Stimulated activated CD8-positive, alpha-beta memory T cell treated with anti-CD3 and anti-CD28 coated beads, Interleukin-4, amount 100 ng/mL, for 24 hours (primary cell): ENCODE results near the gene PLA2G4D.

Experiments
- DNase-seq: peaks from one replicate; pipeline ENCODE4 v3.0.0-alpha.2; 2020; ENCODE audit warnings: low read depth

PLA2G4D gene

DNA sequence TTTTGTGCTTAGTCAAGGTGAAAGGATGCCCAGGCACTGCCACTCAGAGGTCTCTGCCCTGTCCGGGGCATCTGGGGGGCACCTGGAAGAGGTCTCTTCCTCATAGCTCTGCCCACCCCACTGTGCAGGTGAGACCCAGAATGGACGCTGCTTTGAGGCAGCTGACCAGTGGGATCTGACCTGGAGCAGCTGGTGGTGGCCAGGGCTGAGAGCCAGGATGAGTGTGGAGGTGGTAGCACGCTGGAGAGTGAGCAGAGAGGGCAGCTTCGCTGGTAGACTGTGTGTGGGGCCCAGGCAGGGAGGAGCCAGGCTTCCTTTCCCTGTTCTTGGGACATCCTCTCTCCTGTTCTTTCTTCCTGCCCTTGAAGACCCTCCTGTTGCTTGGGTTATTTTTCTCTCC, 41.4 kb downstream of the PLA2G4D start:
- no peak for DNase-seq

DNA sequence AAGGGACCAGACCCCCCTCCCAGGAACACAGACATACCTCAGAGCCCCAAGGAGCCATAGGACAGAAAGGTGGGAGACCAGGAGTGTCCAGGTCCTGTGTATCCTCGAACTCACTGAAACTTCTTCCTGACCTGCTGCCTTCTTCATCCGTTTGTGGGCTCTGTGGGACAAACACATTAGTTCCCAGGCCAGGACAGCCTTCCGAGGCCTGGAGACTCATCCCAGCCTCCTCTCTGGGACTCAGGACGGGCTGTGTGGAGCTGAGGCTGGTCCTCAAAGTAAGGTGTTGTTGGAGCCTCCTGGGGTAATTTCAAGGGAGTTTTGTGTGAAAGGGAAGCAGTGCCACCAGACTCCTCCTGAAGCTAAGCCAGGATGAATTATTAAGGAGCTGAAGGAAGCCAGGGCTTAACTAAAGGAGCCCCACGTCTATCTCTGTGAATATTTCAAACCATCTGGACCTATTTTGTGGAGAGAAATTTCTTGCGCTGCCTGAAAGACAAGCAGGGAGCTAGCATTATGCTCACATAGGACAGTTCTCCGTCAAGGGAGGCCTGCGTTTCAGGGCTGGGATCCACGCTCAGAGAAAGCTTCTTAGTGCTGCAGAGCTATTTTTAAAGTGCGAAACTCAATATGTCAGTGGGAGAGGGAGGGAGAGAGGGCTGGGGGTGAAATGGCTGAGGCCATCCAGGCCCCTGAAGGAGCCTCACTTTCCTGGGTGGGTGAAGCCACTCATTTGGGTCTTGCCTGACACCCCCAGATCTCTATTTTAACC, 43.7 kb downstream of the PLA2G4D start:
- DNase-seq, result no peak

DNA sequence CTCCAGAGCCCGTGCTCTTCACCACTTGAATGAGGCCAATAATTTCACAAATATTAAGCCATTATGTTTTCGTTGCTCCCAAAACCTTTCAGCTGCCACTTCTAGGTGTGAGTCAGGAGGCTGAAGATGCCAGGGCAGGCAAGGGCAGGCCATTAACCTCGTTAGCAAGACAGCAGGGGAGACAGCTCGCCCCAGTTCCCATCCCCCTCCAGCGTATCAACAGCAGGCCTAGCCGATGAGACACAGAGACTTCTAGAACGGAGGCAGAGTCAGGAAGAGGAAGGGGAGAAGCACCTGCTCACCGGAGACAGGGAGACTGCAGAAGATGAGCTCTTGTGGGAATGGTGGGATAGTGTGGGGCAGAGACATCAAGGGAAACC, 45.6 kb downstream of the PLA2G4D start:
- no peak for DNase-seq

DNA sequence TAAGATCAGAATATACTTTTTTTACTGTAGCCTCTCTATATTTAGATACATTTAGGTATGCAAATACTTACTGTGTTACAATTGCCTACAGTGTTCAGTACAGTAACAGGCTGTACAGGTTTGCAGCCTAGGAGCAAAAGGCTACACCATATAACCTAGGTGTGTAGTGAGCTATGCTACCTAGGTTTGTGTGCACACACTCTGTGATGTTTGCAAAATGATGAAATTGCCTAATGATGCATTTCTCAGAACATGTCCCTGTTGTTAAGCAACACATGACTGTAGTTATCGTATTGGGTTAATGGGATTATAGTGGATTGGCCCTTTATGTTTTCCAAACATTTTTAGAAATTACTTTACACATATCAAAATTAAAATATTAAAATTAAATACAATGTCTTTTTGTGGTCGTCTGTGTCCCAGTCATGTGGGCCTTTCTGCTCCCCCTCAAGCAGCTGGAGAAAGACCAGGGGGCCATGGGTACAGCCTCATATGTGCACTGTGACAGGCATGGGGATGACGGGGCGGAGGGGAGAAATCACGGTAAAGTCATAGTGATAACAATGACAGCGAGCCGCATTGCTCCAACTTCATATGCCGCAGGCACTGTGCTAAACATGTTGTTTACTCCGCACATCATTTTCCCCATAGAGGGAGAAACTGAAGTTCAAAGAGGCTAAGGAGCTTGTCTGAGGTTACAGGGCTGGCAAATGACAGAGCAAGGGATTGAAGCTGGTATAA, 46.1 kb downstream of the PLA2G4D start:
- DNase-seq, result no peak

DNA sequence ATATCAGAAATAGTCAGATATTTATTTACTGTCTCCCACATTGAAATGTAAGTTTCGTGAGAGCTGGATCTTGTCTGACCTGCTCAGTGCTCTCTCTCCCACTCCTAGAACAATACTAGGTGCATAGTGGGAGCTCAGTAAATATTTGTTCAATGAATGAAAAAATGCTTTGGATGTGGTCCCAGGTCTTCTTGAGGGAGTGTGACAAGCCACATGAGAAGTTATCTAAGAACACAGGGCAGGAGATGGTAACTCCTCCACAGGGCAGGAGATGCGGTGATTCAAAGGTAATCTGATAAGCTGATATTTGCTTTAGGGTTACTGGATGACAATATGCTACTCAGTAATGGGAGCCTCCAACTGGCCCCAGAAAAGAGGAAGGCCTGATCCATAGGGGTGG, 47.8 kb downstream of the PLA2G4D start:
- no peak for DNase-seq

DNA sequence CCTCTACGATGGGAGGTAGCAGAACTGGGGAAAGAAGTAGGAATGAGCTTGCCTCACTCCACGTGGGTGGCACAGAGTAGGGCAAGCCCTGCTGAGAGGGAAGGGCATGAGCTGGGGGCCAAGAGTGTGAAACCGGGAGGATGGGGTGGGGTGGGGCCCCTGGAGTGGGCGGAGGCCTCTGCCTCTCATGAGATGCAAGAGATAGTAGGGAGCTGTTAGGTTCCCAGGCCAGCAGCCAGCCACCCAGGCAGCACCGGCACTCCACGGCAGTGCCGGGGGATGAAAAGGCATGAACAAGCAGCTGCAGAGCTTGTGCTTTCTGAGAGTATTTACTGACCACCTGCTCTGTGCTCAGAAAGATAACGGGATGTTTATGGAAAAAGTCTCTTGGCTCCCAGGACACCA, 49.1 kb downstream of the PLA2G4D start:
- no peak for DNase-seq

DNA sequence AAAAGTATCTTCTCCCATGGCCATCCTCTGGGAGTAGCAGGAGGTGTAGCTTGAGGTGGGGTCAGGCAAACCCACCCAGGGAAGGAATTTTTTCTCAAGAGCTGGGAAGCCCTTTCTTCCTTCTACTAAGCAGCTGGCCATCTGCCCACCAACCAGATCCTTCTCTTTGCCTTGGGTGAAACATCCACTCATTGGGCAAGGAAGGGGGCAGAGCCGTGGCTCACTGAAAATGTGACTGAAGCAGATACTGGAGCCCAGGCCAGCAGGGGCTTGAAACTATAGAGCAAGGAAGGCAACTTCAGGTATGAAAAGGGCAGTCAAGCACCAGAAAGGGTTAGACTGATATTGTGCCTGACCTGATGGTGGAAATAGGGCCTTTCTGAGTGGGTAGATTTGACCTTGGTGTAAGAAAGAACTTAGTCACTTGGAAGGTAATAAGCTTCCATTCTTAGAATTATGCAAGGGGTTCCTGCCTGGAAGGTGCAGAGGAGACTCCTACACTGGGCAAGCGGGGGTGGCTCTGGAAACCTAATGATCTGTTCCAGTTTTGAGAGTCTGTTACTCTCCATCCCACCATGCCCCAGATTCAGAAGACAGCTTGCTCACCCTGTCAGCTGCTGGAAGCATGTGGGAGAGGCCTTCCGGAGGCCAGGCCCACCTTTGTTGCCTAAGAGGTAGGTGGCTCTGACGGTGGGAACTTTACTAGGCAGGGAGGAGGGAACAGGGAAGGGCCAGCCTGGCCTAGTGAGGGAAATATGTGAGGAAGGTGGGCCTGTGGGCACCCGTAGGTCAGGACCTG, 51.6 kb downstream of the PLA2G4D start:
- no peak for DNase-seq

DNA sequence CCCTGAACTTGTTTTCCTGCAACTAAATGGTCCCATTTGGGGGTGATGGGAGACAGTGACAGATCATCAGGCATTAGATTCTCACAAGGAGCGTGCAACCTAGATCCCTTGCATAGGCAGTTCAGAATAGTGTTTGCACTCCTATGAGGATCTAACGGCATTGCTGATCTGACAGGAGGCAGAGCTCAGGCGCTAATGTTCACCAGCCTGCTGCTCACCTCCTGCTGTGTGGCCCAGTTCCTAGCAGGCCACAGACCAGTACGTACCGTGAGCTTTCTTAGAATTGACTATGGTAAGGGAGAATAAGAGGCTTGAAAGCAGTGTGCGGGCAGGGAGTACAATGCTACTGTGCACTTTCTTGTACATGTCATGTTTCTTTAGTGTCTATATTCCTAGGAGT, 56.0 kb downstream of the PLA2G4D start:
- no peak for DNase-seq

DNA sequence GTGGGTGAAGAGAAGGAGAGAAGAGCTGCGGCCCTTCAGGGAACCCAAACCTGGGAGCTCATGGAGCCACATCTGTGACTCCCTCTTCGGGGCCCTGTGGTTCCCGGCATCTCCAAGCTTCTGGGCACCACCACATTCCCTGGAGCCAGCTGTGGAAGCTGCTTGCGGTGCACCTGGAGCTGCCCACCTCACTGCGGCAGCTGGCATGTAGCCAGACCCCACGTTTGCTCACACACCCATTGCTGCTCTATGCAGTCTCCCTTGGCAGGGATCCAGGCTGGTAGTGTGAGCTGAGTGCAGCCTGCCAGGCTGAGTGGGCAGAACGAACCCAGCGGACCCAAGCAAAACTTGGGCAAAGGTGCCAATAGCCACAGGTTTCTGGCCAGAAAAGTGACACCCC, 56.7 kb downstream of the PLA2G4D start:
- DNase-seq, result no peak

DNA sequence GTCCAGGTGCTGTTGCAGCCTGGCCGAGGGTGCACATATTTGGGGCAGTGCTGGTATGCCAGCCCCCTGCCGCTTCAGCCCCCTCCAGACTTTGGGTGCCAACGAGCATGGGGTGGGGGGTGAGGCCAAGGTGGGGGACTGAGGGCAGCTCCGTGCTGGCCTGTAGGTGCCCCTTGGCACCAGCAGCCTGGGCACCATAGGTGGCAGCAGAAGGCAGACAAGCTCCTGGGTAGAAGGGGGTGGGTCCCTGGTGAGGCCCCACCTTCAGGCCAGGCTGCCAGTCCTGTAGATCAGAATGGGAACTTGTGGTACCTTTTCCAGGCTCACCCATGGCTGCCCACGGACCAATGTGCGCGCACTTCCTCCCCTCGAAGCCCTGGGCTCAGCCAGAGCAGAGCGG, 57.4 kb downstream of the PLA2G4D start:
- no peak for DNase-seq

DNA sequence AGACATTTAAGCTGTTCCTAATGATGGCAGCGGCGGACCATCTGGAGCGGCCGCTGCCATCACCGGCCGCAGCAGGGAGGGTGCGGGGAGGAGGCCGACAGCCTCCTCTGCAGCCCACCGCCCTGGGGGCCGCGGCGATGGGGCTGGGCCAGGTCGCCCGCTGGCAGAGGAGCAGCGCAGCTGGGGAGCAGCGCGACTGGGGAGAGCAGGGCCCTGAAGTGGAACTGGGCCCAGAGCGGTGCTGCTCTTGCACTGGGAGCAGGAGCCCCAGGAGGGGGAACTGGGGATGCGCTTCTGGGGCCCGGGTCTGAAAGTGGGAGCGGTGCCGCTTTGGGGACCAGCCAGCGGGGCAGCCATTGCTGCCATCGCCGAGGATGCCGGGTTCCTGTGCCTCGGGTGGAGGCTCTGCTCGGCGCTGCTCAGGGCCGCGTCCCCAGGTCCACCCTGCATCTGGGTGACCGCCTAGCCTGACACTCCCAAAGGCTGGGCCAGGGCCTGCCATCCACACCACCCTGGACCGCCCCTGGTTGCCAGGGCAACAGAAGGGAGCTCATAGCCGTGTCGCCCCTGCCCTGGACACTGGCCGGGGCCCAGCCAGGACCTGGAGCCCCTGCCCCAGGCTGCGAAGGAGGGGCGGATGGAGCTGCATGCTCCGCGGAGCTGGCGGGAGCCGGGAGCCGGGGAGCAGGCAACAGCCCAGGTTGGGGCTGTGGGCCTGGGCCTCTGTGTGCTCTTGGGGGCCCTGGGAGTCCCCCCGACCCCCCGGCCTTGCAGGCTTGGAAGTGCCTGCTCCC, 58.1 kb downstream of the PLA2G4D start:
- DNase-seq, result no peak

DNA sequence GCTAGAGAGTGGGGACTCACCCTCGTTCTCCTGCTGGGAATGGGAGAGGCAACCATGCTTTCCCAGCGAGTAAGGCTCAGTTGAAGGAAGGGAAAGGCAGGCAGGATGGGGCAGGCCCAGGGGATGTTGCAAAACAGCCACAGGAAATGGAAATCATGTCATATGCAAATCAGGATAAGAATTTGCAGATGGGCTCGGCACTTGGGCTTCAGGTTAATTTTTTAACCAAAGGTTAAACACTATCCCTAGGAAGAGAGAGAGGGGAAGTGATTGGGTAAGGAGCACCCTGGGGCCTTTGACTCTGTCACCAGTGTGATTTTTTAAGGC, 59.0 kb downstream of the PLA2G4D start:
- DNase-seq, result no peak

DNA sequence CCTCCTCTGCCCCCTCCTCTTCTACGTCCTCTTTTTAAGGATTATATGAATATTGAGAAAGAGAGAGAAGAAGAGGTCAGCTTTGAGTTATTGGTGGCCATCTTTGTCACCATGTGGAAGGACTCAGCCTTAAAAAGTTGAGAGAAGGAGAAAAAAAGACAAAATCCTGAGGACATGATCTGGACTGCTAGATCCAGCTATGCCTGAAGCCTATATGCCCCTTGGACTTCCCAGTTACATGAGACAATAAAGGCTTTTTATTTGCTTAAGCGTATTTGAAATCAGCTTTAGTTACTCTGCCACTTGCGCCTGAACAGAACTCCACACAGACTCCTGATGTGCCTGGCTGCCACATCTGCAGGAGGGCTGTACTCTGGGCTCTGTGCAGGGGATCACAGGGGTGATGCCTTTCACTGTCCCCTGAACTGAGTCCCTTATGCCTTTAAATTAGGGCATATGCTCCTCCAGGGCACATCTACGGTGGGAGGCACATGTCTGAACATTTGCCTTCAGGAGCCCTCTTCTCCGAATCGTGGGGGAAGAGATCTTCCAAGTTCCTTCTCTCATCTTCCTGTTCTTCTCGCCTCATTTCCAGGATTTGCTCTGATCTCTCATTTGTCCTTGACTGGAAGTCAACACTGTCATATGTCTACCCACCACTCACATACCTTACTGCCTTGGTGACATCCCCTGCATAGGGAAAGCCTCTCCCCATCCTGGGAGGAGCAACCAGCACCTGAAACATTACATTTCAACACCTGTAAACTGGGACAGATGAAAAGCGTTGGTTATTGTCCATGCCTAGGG, 59.5 kb downstream of the PLA2G4D start:
- no peak for DNase-seq

DNA sequence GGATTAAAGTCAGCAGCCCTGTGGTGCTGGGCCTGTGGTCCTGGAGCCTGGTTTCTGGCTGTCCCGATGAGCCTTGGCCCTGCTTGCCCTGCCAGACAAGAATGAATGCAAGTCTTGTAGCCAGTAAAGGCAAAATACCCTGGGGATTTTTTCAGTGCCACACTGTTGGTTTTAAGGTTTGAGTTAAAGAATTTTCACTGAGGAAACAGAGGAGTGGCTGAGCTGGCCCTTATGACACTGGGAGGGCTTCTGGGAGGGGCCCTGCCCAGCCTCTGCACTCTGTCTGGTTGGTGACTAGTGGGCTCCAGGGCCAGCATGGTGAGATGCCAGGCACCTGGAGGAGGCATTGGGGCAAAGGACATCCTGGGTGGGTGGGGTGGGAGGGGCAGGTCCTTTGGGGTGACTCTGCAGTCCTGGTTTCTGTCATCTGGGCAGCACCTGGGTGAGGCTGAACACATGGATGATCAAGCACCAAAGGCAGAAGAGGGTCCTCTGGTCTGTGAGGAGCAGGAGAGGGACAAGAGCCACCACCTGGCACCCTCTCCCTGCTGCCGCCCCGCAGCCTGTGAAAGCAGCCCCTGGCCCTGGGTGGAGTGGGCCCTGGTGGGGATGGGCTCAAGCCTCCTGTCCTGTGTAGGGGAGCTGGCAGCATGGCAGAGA, 61.0 kb downstream of the PLA2G4D start:
- no peak for DNase-seq

DNA sequence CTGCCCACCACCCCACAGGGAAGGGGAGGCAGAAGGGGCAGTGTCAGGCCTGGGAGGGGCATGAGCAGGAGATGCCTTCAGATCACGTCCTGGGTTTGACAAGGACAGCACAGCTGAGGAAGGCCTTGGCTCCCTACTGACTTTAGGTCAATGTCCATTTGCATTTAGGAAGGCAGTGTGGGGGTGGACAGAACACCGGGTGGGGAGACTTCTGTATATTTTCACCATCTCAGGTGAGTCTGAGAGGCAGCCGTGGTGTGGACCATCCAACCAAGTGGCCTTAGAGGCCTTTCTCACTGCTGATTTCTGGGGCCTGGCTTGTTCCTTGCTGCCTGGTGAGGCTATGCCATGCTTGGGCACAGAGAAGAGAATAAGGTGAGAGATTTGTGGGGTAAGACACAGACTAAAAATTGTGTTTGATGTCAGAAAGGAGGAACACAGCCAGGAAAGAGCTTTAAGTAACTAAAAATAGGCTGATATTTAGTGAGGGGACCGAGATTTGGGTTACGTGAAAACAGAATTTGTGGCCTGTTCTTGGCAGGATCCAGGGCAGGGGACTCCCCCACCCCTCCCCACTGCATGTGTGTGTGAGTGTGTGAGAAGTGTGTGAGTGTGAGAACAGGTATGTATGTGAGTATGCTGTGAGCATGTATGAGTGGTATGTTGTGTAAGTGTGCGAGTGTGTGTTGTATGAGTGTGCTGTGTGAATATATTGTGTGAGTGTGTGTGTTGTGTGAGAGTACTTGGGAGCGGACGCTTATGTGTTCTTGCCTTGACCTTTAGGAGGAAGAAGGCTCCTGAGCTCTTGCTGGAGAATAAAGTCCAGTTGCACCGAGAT, 61.8 kb downstream of the PLA2G4D start:
- DNase-seq, result no peak

DNA sequence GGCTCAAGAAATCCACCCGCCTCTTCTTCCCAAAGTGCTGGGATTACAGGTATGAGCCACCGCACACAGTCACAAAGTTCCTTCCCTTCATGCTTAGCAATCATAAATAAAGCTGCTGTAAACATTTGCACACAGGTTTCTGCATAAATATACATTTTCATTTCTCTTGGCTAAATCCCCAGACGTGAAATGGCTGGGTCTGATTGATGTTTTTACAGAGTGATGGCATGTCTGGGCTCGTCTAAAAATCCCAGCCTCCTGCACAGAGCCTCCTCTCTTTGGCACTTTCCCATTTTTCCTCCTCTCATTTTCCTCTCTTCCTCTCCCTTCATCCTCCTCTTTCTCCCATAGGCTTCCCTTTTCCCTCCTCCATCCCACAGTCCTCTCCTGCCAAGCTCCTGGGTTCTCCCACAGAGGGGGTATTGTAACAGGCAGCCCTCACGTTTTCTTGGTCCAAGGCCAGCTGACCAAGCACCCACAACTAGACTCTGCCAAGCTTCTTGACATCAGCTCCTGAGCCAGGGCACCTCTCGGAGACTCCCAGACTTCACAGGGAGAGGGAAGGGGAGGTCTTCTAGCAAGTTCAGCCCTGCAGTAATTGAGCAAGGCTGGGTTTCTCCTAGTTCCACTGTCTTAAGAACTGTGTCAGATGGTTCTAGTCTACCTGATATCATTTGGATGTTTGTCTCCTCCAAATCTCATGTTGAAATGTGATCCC, 63.0 kb downstream of the PLA2G4D start:
- no peak for DNase-seq

DNA sequence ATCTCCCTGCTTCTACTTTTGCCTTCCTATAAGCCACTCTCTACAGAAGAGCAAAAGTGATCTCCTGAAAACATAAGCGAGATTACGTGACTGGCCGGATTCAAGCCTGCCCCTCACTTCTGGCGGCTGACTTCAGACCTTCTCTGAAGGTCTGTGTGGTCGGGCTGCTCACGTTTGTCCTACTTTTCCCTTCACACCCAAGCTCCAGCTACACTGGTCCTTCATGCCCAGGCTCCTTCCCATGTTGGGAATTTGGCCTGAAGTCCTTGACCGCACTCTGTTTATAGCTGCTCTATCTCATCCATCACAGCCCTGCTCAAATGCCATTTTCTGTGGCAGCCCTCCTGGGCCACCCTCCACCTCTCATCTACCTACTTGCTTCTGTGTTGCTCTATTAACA, 66.8 kb downstream of the PLA2G4D start:
- no peak for DNase-seq

DNA sequence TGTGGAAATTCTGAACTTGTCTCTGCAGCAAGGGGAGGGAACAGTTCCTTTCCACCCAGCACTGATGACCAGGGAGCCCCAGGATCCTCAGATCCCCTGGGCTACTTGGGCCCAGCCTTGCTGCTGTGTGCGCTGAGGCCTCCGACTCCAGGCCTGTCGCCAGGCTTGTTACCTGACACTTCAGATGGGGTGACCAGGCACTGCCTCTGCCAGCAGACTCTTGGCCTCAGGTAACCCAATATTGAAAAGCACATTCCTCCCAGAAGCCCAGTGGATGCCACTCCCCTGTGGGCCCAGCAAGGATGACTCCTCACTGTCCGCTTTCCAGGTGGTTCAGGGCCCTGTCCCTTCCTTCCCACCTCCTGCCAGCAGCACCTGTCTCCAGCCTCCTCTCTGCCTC, 70.1 kb downstream of the PLA2G4D start:
- no peak for DNase-seq

DNA sequence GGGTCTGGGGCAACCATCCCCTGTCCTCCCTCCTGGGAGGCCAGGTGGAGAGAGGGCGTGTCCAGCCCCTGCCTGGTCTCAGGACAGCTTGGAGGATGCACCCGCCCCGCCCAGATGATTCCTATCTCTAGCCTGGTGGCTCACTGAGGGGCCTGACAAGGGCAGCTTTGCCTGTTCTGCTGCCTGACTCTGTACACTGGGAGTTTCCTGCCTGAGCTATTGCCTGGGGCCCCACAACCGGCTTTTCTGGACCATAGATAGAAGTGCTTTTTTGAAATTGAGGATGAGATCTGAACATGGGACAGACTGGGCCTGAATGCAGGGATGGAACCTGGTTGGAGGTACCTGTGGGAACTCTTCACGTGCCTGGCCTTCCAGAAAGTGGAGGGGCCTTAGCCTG, 72.8 kb downstream of the PLA2G4D start:
- no peak for DNase-seq
